NCI-H1417 treated with DMSO at 0.1 percent for 48 hours (cell line): ENCODE results near the gene F11R.
"Not testable (repeated sequence)": the region's sequence is repeated elsewhere in the genome, so short reads cannot be mapped to it uniquely, and the experiment has no call there.

ENCODE experiments used
- DNase-seq: peaks from one replicate; lab custom pipeline; 2025; lab: John Stamatoyannopoulos, UW

The F11R gene

GRCh38 chr1:160971618-160972056 lies 49.3 kb downstream of the F11R start:
- DNase-seq: no peak

DNA sequence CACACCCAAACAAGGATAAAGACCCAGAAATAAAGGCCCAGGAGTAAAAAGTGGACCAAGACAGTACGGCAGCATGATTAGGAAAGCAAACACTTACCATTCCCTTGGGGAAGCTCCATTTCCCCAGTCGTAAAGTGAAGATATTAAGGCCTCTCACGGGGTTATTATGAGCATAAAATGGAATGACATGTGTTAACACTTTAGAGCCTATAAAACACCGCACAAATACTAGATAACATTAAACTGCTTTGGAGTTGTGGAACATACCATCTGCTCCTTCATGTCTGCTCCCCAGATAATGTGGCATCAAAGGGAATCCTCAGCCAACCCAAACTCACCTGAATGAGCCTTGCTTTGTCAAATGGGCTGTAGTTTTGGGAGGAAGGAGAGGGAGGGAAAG lies 57.4 kb downstream of the F11R start:
- DNase-seq: no peak

DNA sequence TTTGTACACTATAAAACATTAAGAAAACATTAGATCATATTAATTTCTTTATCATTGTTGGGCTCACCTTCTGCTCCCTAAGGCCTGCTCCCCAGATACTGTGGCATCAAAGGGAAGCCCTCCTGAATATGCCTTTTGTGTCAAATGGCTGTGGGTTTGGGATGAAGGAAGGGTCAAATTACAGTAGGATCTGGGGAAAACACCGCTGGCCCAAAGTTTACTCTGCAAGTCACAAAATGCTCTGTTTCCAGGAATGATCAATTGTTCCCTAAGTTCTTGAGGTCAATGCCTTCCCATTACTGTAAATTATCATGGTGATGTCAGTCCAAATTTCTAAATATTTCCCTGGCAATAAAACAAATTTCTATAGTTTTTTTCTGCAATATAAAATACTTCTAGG lies 59.5 kb downstream of the F11R start:
- no peak for DNase-seq

GRCh38 chr1:160956966-160957365 lies 64.0 kb downstream of the F11R start:
- DNase-seq: no peak

- DNase-seq: no peak
Observed at GRCh38 chr1:160954158-160955104, 66.5 kb downstream of the F11R start, which contains the start of gene ITLN2. ITLN2 (minus strand) TSS chr1:160954809; CDS start chr1:160954741, 68 bp downstream.

- DNase-seq: no peak
Observed at GRCh38 chr1:160953030-160953429, 67.9 kb downstream of the F11R start.

DNA sequence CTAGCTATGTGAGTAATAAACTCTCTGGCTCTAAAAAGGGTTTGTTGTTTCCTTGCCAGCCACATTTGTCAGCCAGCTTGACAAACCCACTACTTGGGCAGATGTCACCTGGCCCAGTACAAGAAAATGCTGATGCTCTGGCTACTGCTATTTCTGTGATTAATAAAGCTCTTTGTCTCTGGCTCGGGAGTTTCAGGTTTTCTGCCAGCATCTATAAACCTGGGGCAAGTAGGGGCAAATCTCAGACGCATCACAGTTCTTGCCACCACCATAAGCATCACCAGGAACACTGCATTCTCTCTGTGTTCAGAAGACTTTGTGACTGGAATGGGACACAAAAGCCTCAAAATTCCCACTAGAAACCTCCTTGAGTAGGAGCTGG lies 68.8 kb downstream of the F11R start:
- no peak for DNase-seq

DNA sequence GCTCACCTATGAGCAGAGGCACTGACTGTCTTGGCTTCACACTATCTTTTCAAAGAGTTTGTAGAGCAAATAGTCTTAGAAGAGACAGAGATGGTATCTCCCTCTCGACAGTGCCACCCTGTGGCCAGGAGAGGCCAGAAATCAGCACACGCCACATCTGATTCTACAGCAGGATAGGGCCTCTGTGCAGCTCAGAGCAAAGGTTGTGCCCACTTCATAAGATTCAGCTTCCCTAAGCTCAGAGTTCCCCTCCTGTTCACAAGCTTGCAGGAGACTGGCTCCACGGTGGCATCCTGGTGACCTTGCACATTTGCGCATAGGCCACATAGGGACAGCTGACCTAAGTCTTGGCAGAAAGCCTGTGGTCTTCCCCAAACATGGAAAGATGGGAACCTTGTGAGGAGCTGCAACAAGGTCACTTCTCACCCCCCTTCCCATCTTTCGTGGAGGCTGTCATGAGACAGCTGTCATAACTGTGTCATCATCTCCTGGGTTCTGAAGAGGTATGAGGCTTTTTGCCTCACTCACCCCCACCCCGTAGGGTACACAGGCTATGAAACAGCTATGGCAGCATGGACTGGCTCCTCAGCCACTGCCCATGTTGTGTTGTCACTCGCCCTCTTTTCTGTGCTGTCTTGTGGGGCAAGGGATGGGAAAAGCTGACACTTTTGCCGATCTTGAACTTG lies 69.4 kb downstream of the F11R start:
- DNase-seq: no peak

DNA sequence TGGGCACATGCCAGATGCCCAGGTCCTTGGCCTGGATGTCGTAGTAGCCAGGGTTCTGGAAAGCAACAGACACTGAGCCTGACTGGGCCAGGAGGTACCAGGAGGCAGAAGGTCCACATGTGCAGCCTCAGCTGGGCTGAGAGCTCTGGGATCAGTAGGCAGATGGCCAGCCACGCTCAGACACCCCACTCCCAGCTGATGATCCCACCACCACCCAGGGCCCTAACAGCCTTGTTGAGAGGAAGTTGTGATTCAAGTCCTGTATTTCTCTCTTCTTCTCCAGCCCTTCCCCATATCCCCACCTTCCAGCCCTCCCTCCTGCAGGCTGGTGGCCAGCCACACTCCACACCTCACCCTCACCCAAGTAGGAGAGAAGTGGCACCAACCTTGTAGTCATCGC lies 70.3 kb downstream of the F11R start:
- no peak for DNase-seq

DNA sequence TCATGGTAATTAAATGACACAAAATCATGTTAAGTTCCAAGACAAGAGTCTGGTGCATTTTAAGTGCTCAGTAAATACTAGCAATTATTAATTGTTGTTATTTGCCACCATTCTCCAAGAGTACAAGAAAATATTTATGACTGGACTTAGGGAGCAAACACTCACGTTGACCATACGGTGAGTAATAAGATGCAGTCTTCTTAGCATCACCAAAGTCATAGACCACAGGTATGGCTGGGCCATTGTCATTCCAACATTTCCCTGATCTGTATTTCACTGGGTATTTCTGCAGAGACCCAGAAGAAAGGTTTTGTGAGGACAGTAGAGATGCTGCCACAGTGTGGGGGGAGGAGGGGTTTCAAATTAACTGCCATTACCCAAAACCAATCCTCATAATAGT lies 71.1 kb downstream of the F11R start:
- DNase-seq: no peak

- DNase-seq: not testable (repeated sequence)
Observed at GRCh38 chr1:160949216-160949880, 71.6 kb downstream of the F11R start.

- DNase-seq: not testable (repeated sequence)
Observed at GRCh38 chr1:160947174-160947759, 73.7 kb downstream of the F11R start.

DNA sequence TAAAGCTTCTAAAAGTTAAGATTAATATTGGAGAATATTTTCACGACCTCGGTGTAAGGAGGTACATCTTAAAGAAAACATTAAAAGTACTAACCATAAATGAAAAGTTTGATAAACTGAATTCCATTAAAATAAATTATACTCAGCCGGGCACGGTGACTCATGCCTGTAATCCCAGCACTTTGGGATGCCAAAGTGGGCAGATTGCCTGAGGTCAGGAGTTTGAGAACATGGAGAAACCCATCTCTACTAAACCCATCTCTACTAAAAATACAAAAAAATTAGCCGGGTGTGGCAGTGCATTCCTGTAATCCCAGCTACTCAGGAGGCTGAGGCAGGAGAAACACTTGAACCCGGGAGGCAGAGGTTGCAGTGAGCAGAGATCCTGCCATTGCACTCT lies 75.1 kb downstream of the F11R start:
- not testable (repeated sequence) for DNase-seq
